NB4 (cell line): ENCODE data around the gene HIGD1C.

Source experiments
- CTCF ChIP-seq: IDR thresholded peaks from one replicate; pipeline ENCODE4 v1.5.1; 2012; ENCODE audit warnings: low read depth, low read length
- MYC ChIP-seq: IDR thresholded peaks from 2 replicates; pipeline ENCODE4 v1.6.1; 2011; ENCODE audit warnings: low read depth, low read length

- TF ChIP-seq CTCF = no peak
- TF ChIP-seq MYC = no peak
Measured at GRCh38 chr12:50960130-50960529, 7.8 kb downstream of the HIGD1C start.
